GM12878 (cell line): ENCODE results near the gene KIF23.

Experiments
- CTCF ChIP-seq, 3 experiments: IDR thresholded peaks in 2 of 3; conservative IDR thresholded peaks in 1 of 3; 2 replicates each; pipeline ENCODE4 v1.5.1; 2011; ENCODE audit warnings: low read depth in 3 of 3, low read length in 3 of 3, mild to moderate bottlenecking in 3 of 3, control low read depth in 2 of 3, moderate library complexity in 2 of 3, inconsistent platforms in 1 of 3, mixed read lengths in 1 of 3; ENCODE audit not compliant: control insufficient read depth in 2 of 3, insufficient read depth in 1 of 3; ENCODE audit errors: extremely low read depth in 1 of 3
- EZH2 ChIP-seq: IDR thresholded peaks from 2 replicates; pipeline ENCODE4 v1.6.1; 2012; ENCODE audit warnings: low read depth, mild to moderate bottlenecking, control low read depth, inconsistent platforms, low read length, borderline replicate concordance; ENCODE audit not compliant: control insufficient read depth
- FOS ChIP-seq: IDR thresholded peaks from 3 replicates; pipeline ENCODE4 v1.6.1; 2011; ENCODE audit warnings: borderline replicate concordance; ENCODE audit not compliant: insufficient read length; ENCODE audit errors: extremely low read depth
- REST ChIP-seq: IDR thresholded peaks from 2 replicates; pipeline ENCODE4 v1.6.1; 2012; ENCODE audit warnings: mild to moderate bottlenecking, low read depth, low read length
- SIN3A ChIP-seq: IDR thresholded peaks from 2 replicates; pipeline ENCODE4 v1.6.1; 2012; ENCODE audit warnings: low read depth, low read length, improper control_type of control experiment

- TF ChIP-seq CTCF (IDR thresholded peaks at IDR 0.05 in 2 of 3, conservative IDR thresholded peaks at IDR 0.05 in 1 of 3; ENCODE audit: control insufficient read depth in 2 of 3, extremely low read depth in 1 of 3, insufficient read depth in 1 of 3, low read depth in 3 of 3, low read length in 3 of 3) (no peak), EZH2 (no peak), SIN3A (no peak), REST (no peak), FOS (no peak)
Measured at GRCh38 chr15:69373406-69373805, 40.7 kb upstream of the KIF23 start.
